Measurements from ENCODE around the gene GNAT2.

GNAT2 gene

DNA sequence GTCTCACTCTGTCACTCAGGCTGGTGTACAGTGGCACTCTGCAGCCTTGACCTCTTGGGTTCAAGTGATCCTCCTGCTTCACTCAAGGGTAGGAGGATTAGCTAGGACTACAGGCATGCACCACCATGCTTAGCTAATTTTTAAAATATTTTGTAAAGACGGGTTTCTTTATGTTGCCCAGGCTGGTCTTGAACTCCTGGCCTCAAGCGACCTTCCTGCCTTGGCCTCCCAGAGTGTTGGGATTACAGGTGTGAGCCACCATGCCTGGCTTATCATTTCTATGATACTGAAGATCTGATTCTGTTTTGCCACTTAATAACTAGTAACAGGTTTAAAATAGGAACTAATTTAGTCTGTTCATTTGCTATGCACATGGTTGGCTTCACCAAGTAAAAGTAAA is 37.4 kb downstream of the GNAT2 start:
- DNase-seq: no peak
- in situ Hi-C loops (cut with HindIII; ENCODE audit: low pct_ligation_motif_present, low pct_unique_long_range_greater_than_20kb, low sequenced_read_pairs): no loop called here

DNA sequence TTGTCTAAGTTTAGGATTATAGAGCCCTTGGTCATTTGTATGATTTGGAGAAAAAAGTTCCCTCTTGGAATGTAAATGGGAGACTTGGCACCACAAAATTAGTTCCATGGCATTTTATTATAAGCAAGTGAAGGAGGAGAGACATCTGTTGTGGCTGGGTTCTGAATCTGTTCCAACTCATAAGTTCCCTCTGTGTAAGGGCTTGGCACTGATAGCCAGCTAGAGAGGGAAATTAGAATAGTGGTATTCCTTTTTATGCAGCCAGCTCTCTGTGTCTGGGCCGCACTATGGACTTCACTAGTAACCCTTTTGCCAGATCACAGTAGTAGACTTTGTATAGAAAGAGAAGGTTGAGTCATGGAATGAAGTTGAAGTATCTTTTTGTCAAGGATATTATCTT is 39.9 kb downstream of the GNAT2 start:
- in situ Hi-C loops (cut with HindIII; ENCODE audit: low pct_ligation_motif_present, low pct_unique_long_range_greater_than_20kb, low sequenced_read_pairs): no loop called here
- DNase-seq: no peak

DNA sequence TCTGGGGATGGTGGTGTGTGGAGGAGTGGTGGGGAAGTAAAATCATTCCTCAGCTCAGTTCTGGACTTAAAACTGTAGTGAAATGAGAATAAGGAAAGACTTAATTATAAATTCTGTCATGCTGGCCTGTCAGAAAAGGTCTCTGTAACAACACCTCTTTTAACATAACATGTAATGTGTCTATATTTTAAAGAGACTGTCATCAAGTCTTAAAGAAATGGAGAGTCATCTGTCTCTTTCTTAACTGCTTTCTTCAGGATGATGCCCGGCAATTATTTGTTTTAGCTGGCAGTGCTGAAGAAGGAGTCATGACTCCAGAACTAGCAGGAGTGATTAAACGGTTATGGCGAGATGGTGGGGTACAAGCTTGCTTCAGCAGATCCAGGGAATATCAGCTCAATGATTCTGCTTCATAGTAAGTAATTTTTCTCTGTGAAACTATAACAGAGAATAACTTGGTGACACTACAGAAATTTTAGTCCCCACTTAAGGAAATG is 40.4 kb downstream of the GNAT2 start:
- DNase-seq: no peak

GRCh38 chr1:109573785-109574184 is 45.6 kb downstream of the GNAT2 start:
- in situ Hi-C loops (cut with HindIII; ENCODE audit: low pct_ligation_motif_present, low pct_unique_long_range_greater_than_20kb, low sequenced_read_pairs): no loop called here

More for the DNA sequence above, 40.4 kb downstream of the GNAT2 start:
- in situ Hi-C loops (cut with HindIII; ENCODE audit: low pct_ligation_motif_present, low pct_unique_long_range_greater_than_20kb, low sequenced_read_pairs): no loop called here

DNA sequence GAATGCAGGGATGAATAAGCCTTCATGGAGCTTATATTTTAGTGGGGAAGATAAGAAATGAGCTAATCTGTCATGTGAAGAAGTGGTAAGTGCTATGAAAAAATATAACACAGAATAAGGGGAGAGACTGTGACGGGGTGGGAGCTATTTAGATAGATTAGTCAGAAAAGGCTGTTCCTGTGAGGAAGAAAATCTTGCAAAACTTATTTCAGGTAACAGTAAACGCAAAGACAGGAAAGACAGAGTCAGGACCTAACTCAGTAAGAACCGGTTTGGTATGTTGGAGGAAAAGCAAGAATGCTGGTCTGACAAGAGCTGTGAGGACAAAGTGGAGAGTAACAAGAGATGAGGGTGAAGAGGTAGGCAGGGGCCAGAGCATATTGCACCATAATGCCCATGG is 49.0 kb downstream of the GNAT2 start:
- in situ Hi-C loops (cut with HindIII; ENCODE audit: low pct_ligation_motif_present, low pct_unique_long_range_greater_than_20kb, low sequenced_read_pairs): no loop called here
- DNase-seq: no peak

More at GRCh38 chr1:109573785-109574184, 45.6 kb downstream of the GNAT2 start:
- DNase-seq: no peak

- no peak for DNase-seq
- in situ Hi-C loops (cut with HindIII; ENCODE audit: low pct_ligation_motif_present, low pct_unique_long_range_greater_than_20kb, low sequenced_read_pairs): no loop called here
These were observed 50.1 kb downstream of the GNAT2 start for GRCh38 chr1:109569323-109569722.

- DNase-seq: no peak
- in situ Hi-C loops (cut with HindIII; ENCODE audit: low pct_ligation_motif_present, low pct_unique_long_range_greater_than_20kb, low sequenced_read_pairs): no loop called here
These were observed 51.3 kb downstream of the GNAT2 start for GRCh38 chr1:109567877-109568672.

GRCh38 chr1:109566982-109567381 is 52.4 kb downstream of the GNAT2 start:
- no peak for DNase-seq
- in situ Hi-C loops (cut with HindIII; ENCODE audit: low pct_ligation_motif_present, low pct_unique_long_range_greater_than_20kb, low sequenced_read_pairs): no loop called here

DNA sequence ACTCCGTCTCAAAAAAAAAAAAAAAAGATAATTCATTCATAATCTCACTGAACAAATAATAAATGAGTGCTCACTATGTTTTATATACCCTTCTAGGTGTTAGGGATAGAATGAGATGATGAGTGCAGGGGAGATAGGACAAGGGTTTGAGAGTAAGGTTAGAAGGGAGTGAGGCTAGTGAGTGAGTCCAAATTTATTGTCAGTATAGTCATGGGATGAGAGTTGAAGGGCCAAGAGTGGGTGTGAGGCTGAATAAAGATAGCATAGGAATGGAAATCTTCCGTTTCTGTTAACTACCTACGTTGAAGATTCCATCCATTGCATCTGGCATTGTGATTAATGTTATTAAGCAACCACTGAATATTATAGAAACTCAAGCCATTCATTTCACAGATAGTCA is 54.2 kb downstream of the GNAT2 start:
- in situ Hi-C loops (cut with HindIII; ENCODE audit: low pct_ligation_motif_present, low pct_unique_long_range_greater_than_20kb, low sequenced_read_pairs): no loop called here
- no peak for DNase-seq

DNA sequence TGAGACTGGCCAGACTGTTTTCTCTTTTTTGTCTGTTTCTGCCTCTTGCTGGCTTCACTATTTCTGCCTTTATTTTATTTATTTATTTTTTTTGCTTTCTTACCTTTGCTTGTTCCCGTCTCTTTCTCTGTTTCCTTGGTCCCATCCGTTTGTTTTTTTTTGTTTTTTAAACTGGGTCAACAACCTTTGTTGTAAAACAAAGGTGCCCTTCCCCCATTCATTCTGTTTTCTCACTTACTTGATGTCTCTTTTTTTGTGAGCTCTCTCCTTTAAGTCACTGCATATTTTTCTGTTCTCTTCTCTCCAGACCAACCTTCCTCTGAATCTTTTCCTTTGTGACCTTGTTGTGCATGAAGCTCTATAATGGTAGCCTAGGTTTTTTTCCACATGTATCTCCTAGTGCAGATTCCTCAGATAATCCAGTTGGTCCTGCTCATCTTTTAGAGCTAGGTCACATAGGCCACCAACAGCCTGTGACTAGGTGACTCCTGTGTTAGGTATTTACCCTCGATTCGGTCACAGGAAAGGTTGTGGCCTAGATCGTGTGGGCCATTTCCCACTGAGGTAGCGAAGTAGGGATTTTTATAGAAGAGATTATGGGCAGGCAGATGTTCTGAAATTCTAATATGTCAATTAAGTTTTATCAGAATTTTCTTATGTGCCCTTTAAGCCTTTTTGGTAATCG is 55.1 kb downstream of the GNAT2 start:
- DNase-seq: no peak
- in situ Hi-C loops (cut with HindIII; ENCODE audit: low pct_ligation_motif_present, low pct_unique_long_range_greater_than_20kb, low sequenced_read_pairs): no loop called here

GRCh38 chr1:109559995-109560394 is 59.4 kb downstream of the GNAT2 start:
- DNase-seq: no peak
- in situ Hi-C loops (cut with HindIII; ENCODE audit: low pct_ligation_motif_present, low pct_unique_long_range_greater_than_20kb, low sequenced_read_pairs): no loop called here

- no peak for DNase-seq
- in situ Hi-C loops (cut with HindIII; ENCODE audit: low pct_ligation_motif_present, low pct_unique_long_range_greater_than_20kb, low sequenced_read_pairs): no loop called here
These were observed 61.9 kb downstream of the GNAT2 start for GRCh38 chr1:109557520-109557919.

- no peak for DNase-seq
- in situ Hi-C loops (cut with HindIII; ENCODE audit: low pct_ligation_motif_present, low pct_unique_long_range_greater_than_20kb, low sequenced_read_pairs): no loop called here
These were observed 62.9 kb downstream of the GNAT2 start for GRCh38 chr1:109556563-109556962.

All from ACHN (cell line).